ENCODE measurements around the gene MEX3B. TPM values are rescaled to one million over a fixed set of nuclear protein-coding genes. Genes with fewer than 3 reads are reported as not detected.

The MEX3B gene
- total RNA-seq (2022; extraction: Qiagen RNA extraction): 4.3 to 6.5 TPM (median 5.2 TPM) in 5 replicates

DNA sequence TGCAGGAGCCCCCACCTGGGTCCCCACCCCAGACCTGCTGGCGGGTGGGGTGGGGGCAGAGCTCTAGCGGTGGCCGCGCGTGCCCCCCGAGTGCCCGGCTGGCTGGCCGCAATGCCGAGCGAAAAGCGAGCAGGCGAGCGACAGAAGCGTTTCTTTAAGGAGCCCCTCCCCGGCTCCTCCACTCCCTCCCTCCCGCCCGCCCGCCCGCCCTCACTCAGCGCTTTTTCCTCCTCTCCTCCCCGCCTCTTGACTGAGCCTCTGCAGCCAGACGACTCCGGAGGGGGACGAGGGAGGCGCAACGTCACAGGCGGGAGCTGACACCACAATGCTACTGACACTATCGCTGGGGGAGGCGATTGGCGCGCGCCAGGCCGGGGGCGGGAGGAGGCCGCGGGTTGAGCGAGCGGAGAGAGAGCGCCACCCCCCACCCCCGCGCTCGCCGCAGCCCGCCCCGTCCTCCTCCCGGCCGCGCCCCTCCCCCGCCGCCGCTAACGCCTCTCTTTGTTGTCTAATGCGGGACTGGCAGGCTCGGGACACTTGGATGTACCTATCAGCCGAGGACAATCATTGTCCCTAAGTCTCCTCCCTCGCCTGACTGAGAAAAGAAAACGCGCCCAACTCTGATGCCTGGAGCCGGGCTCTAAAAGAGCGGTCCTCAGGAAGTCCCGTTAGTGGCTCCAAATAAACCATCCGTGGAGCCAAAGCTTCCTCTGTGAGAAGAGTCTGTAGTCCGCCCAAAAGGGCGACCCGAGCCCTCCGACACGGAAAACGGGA, at the start of gene MEX3B:
MEX3B (minus strand) TSS at position 127 of the 774 bp plus-strand sequence. CDS start 313 bp downstream, outside the sequence.

Other genes starting within 250 kb of the MEX3B start
- 20.2 to 28.6 TPM (median 25.6 TPM) in 5 replicates for gene EFL1, start 216.7 kb upstream of the MEX3B start, total RNA-seq (2022; extraction: Qiagen RNA extraction)
- 2.2 to 3.2 TPM (median 2.3 TPM) in 5 replicates for gene SAXO2, start 216.8 kb upstream of the MEX3B start, total RNA-seq (2022; extraction: Qiagen RNA extraction)

Measured in A549 treated with CORT108297 at 1 μM for 4 hours (cell line).